Stimulated activated naive CD8-positive, alpha-beta T cell treated with anti-CD3 and anti-CD28 coated beads, Interleukin-15, Interleukin-2, amounts not matched to agents 100 ng/mL and 50 ng/mL, for 24 hours (primary cell): ENCODE results near the gene TMED7.

Experiments used
- H3K27ac Mint-ChIP-seq: one replicate; pipeline ENCODE4 v1.8.0; 2021; ENCODE audit warnings: mild to moderate bottlenecking, mixed read lengths
- H3K27me3 Mint-ChIP-seq: one replicate; pipeline ENCODE4 v1.8.0; 2021; ENCODE audit warnings: mixed read lengths
- H3K36me3 Mint-ChIP-seq: one replicate; pipeline ENCODE4 v1.8.0; 2021; ENCODE audit warnings: low read depth, mixed read lengths
- H3K4me1 Mint-ChIP-seq: one replicate; pipeline ENCODE4 v1.8.0; 2021; ENCODE audit warnings: low read depth, mixed read lengths
- H3K4me3 Mint-ChIP-seq: one replicate; pipeline ENCODE4 v1.8.0; 2021; ENCODE audit warnings: mild to moderate bottlenecking, mixed read lengths
- H3K9me3 Mint-ChIP-seq: one replicate; pipeline ENCODE4 v1.8.0; 2021; ENCODE audit warnings: mixed read lengths

Gene TMED7

GRCh38 chr5:115607935-115608334 is 17.9 kb downstream of the TMED7 start:
- no peak overlapping the region for H3K4me3 Mint-ChIP-seq
- peaks cover 20% of the 10 kb centered on the region for H3K4me1 Mint-ChIP-seq
- peaks cover 52% of the 10 kb centered on the region for H3K36me3 Mint-ChIP-seq
- H3K27me3 Mint-ChIP-seq: no peaks in the 10 kb centered on the region
- no peak overlapping the region for H3K27ac Mint-ChIP-seq
- H3K9me3 Mint-ChIP-seq: no peaks in the 10 kb centered on the region

GRCh38 chr5:115605436-115605835 is 20.4 kb downstream of the TMED7 start:
- no peaks in the 10 kb centered on the region for H3K27me3 Mint-ChIP-seq
- peaks cover 37% of the 10 kb centered on the region for H3K36me3 Mint-ChIP-seq
- no peaks in the 10 kb centered on the region for H3K9me3 Mint-ChIP-seq
- H3K4me1 Mint-ChIP-seq: peaks cover 39% of the 10 kb centered on the region
- H3K27ac Mint-ChIP-seq: no peak overlapping the region
- H3K4me3 Mint-ChIP-seq: no peak overlapping the region

GRCh38 chr5:115602591-115603125 is 23.2 kb downstream of the TMED7 start:
- Mint-ChIP-seq H3K36me3 (peaks cover 32% of the 10 kb centered on the region), H3K27ac (peak overlapping the region; percentile 75), H3K4me3 (peak overlapping the region; percentile 69), H3K27me3 (no peaks in the 10 kb centered on the region), H3K4me1 (peaks cover 40% of the 10 kb centered on the region), H3K9me3 (no peaks in the 10 kb centered on the region)

- no peaks in the 10 kb centered on the region for H3K9me3 Mint-ChIP-seq
- H3K4me1 Mint-ChIP-seq: peaks cover 40% of the 10 kb centered on the region
- H3K36me3 Mint-ChIP-seq: peaks cover 30% of the 10 kb centered on the region
- no peaks in the 10 kb centered on the region for H3K27me3 Mint-ChIP-seq
- H3K4me3 Mint-ChIP-seq: peak within 1 kb of the TSS; percentile 69
- H3K27ac Mint-ChIP-seq: peak within 1 kb of the TSS; percentile 75
Observed at GRCh38 chr5:115601701-115602590, 23.9 kb downstream of the TMED7 start, which contains the start of gene TICAM2. TICAM2 (minus strand) TSS chr5:115602479; CDS start chr5:115581256, 21,223 bp downstream.

DNA sequence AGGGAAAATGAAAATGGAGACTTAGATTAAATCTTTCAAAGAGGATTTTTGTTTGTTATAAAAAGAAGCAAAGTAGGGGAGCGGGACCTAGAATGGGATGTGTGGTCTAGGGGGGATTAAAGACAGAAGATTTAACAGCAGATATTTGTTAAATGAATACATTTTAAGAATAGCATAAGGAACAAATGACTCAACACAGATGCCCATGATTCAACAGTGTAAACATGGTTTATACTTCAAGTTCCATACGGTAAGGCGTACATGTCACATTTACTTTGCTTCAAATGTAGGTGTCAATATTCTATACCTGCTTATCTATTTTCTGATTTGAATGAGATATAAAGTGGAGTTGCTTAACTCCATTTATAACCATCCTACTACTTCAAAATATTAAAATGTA is 25.1 kb downstream of the TMED7 start:
- H3K4me1 Mint-ChIP-seq: peaks cover 40% of the 10 kb centered on the region

DNA sequence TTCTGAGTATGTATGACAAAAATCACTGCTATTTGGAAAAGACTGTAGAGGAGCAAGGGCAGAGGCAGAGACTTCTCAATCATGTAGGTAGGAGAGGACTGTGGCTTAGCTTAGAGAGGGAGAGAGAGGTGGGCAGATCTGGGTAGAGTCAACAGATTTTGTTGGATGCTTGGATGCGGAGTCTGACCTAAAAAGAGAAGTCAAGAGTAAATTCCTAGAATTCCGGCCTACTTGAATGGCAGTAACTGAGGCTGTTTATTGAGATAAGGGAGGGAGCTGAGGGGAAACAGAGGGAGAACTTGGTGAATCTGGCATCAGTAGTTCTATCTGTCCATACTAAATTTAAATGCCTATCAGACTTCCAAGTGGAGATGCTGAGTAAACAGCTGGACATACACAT is 25.9 kb downstream of the TMED7 start:
- no peaks in the 10 kb centered on the region for H3K27me3 Mint-ChIP-seq
- H3K9me3 Mint-ChIP-seq: no peaks in the 10 kb centered on the region
- peaks cover 12% of the 10 kb centered on the region for H3K36me3 Mint-ChIP-seq
- no peak overlapping the region for H3K27ac Mint-ChIP-seq
- no peak overlapping the region for H3K4me3 Mint-ChIP-seq
- H3K4me1 Mint-ChIP-seq: peaks cover 40% of the 10 kb centered on the region

More for the DNA sequence above, 25.1 kb downstream of the TMED7 start:
- Mint-ChIP-seq H3K27ac (peak overlapping the region; percentile 38), H3K36me3 (peaks cover 19% of the 10 kb centered on the region), H3K27me3 (no peaks in the 10 kb centered on the region), H3K4me3 (peak overlapping the region; percentile 25), H3K9me3 (no peaks in the 10 kb centered on the region)

- H3K27ac Mint-ChIP-seq: no peak overlapping the region
- peaks cover 10% of the 10 kb centered on the region for H3K36me3 Mint-ChIP-seq
- H3K9me3 Mint-ChIP-seq: no peaks in the 10 kb centered on the region
- peaks cover 40% of the 10 kb centered on the region for H3K4me1 Mint-ChIP-seq
- no peaks in the 10 kb centered on the region for H3K27me3 Mint-ChIP-seq
- no peak overlapping the region for H3K4me3 Mint-ChIP-seq
Observed at GRCh38 chr5:115599502-115599901, 26.3 kb downstream of the TMED7 start.

DNA sequence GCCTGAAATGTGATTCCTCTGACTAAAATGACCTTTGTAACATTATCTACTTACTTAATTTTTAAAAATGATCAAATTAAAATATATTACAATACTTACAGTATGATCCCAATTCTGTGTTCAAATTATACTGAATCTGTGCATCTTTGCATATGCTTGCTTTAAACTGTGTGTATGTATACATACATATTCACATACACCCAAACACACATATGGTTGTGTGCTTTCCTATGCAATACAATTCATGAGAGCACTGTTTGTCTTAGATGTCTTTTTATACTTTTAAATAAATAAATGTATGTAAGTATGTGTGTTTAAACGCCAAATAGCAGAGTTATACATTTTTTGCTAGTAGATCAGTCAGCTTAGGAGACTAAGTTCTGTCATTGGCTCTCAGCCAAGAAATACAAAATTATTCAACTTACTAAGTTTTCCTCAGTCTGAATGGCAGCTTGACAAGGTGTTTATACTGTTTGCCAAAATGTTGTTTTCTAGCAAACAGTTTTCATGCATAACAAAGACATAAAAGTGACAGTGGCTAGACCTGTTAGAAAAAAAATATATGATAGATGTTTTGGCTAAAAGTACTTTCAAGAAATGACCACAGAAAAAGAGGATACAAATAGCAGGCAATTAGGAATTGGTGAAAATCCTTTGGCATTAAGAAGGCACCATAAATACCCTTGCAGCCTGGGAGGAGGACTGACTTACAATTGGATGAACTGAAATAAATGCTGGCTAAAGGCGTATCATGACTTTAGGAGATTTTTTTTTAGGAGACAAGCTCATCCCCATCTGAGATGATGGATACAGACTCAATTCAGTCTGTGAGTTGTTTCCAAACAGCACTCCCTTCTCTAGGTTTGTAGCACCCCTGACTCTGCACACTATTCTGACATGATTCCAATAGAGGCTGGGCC is 31.4 kb downstream of the TMED7 start:
- H3K4me1 Mint-ChIP-seq: peaks cover 2% of the 10 kb centered on the region
- no peak overlapping the region for H3K4me3 Mint-ChIP-seq
- no peaks in the 10 kb centered on the region for H3K9me3 Mint-ChIP-seq
- no peaks in the 10 kb centered on the region for H3K36me3 Mint-ChIP-seq
- no peak overlapping the region for H3K27ac Mint-ChIP-seq
- H3K27me3 Mint-ChIP-seq: no peaks in the 10 kb centered on the region

DNA sequence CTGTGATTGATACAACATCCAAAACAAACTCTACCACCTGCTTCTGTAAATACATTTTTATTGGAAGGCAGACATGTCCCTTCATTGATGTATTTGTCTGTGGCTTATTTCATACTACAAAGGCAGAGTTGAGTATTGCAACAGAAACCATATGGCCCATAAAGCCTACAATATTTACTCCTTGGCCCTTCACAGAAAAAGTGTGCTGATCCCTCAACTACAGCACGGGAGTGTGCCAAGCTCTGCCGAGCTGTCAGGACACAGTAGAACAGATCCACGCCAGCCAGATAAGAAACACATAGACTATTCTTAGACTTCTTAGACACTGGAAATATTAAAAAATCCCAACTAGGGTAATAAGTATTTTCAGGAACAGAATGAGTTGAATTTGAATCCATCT is 36.8 kb downstream of the TMED7 start:
- Mint-ChIP-seq H3K36me3 (no peaks in the 10 kb centered on the region), H3K27me3 (no peaks in the 10 kb centered on the region), H3K9me3 (no peaks in the 10 kb centered on the region), H3K4me1 (no peaks in the 10 kb centered on the region), H3K4me3 (no peak overlapping the region), H3K27ac (no peak overlapping the region)

DNA sequence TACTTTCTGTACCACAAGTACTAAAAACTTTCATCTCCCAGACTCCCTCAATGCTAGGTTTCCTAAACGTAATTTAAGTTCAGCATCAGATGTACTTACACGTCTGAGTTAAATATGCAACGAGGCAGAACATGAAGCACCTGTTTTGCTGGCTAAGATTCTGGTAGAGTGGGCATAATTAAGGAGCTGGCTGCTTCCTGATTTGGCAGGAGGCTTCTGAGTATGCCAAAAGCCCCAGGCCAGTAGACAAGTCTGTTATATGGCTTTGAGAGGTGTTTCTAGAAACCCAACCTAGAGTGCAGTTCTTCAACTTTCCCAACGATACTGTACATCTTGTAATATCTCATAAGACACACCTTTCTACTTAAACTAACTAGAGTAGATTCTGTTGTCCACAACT is 37.2 kb downstream of the TMED7 start:
- Mint-ChIP-seq H3K4me3 (no peak overlapping the region), H3K36me3 (no peaks in the 10 kb centered on the region), H3K9me3 (no peaks in the 10 kb centered on the region), H3K27ac (no peak overlapping the region), H3K27me3 (no peaks in the 10 kb centered on the region), H3K4me1 (no peaks in the 10 kb centered on the region)

GRCh38 chr5:115586525-115587146 is 39.2 kb downstream of the TMED7 start:
- no peaks in the 10 kb centered on the region for H3K4me1 Mint-ChIP-seq
- no peak overlapping the region for H3K27ac Mint-ChIP-seq
- H3K36me3 Mint-ChIP-seq: no peaks in the 10 kb centered on the region
- H3K4me3 Mint-ChIP-seq: no peak overlapping the region
- H3K27me3 Mint-ChIP-seq: no peaks in the 10 kb centered on the region
- no peaks in the 10 kb centered on the region for H3K9me3 Mint-ChIP-seq

DNA sequence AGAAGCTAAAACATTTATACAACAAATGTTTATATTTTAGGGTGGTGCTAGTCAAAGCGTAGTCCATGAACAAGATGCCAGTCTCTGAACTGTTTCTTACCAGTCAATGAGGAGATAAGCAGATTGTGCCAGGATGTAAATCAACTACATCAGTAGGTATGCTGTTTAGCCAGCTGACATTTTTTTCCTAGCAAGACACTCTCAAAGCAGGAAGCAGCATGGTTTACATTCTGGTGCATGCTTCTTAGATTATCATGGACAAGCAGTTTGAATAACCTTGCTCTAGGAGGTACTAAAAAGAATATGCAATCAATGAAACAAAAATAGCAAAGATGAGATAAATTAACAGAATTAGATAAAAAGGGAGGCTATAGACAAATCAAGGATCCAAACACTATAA is 40.6 kb downstream of the TMED7 start:
- Mint-ChIP-seq H3K4me1 (no peaks in the 10 kb centered on the region), H3K27ac (no peak overlapping the region), H3K4me3 (no peak overlapping the region), H3K9me3 (no peaks in the 10 kb centered on the region), H3K36me3 (peaks cover 5% of the 10 kb centered on the region), H3K27me3 (no peaks in the 10 kb centered on the region)

DNA sequence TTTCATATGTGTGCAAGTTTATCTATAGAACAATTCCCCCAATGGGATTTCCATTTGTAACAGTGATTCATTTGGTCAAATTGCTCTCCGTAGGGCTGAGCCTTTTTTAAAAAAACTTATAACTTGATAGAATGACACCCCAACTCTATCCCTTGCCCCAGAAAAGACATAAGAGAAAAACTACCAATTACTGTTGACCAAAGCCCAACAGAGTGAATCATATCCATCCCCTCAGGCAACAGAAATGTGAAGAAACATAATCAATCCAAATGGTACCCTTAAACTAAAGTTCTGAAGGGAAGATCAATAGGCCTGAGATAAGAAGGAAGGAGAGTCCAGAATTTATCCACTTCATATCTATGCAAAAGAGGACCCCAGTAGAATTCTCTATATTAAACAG is 41.3 kb downstream of the TMED7 start:
- no peaks in the 10 kb centered on the region for H3K4me1 Mint-ChIP-seq
- no peaks in the 10 kb centered on the region for H3K27me3 Mint-ChIP-seq
- no peak overlapping the region for H3K27ac Mint-ChIP-seq
- H3K4me3 Mint-ChIP-seq: no peak overlapping the region
- peaks cover 7% of the 10 kb centered on the region for H3K36me3 Mint-ChIP-seq
- H3K9me3 Mint-ChIP-seq: no peaks in the 10 kb centered on the region

DNA sequence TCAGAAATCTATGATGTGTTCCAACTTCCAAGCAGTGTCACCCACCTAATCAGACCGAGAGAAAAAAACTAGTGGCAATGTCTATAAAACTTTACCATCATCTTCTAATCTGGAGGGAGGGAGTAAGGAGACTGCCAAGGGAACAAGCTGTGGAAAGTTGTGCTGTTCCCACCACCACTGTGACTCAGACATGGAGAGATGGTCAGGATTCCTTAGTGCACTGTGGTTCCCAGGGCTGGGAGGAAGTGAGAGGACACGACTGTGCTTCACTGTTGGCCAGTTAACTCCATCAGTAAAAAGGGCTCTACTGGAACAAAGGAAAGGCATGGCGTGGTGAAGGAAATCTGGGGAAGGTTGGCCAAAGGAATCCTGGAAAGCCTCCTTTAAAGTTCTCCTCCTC is 42.4 kb downstream of the TMED7 start:
- Mint-ChIP-seq H3K36me3 (peaks cover 7% of the 10 kb centered on the region), H3K27me3 (no peaks in the 10 kb centered on the region), H3K27ac (no peak overlapping the region)

More for the DNA sequence above, 42.4 kb downstream of the TMED7 start:
- no peak overlapping the region for H3K4me3 Mint-ChIP-seq
- no peaks in the 10 kb centered on the region for H3K4me1 Mint-ChIP-seq
- H3K9me3 Mint-ChIP-seq: no peaks in the 10 kb centered on the region
